ENCODE data around the gene PGR.

Gene PGR

GRCh38 chr11:101129203-101129943, at the start of gene PGR:
Gene PGR, minus strand, starts transcription at chr11:101129813. Its CDS starts 743 bp downstream, at chr11:101129070.
- peak; percentile 78 for DNase-seq (ENCODE audit: low spot score)

- no peak for DNase-seq (ENCODE audit: low spot score)
Observed at GRCh38 chr11:101176381-101176780, 46.8 kb upstream of the PGR start.

GRCh38 chr11:101169944-101170343, 40.3 kb upstream of the PGR start:
- no peak for DNase-seq (ENCODE audit: low spot score)

- no peak for DNase-seq (ENCODE audit: low spot score)
Observed at GRCh38 chr11:101166038-101166437, 36.4 kb upstream of the PGR start.

GRCh38 chr11:101158119-101158518, 28.5 kb upstream of the PGR start:
- DNase-seq (ENCODE audit: low spot score) = no peak

- DNase-seq (ENCODE audit: low spot score) = no peak
Observed at GRCh38 chr11:101138245-101138930, 8.8 kb upstream of the PGR start.

GRCh38 chr11:101133190-101133589, 3.6 kb upstream of the PGR start:
- no peak for DNase-seq (ENCODE audit: low spot score)

- peak; percentile 21 for DNase-seq (ENCODE audit: low spot score)
Observed at GRCh38 chr11:101128571-101129202, 926 bp downstream of the PGR start.

GRCh38 chr11:101127699-101128570, 1.7 kb downstream of the PGR start:
- DNase-seq (ENCODE audit: low spot score) = peak; percentile 53

- peak; percentile 65 for DNase-seq (ENCODE audit: low spot score)
Observed at GRCh38 chr11:101127197-101127698, 2.4 kb downstream of the PGR start.

GRCh38 chr11:101126551-101127196, 2.9 kb downstream of the PGR start:
- peak; percentile 29 for DNase-seq (ENCODE audit: low spot score)

GRCh38 chr11:101115671-101116160, 13.9 kb downstream of the PGR start:
- no peak for DNase-seq (ENCODE audit: low spot score)

GRCh38 chr11:101113540-101113939, 16.1 kb downstream of the PGR start:
- no peak for DNase-seq (ENCODE audit: low spot score)

GRCh38 chr11:101104716-101105115, 24.9 kb downstream of the PGR start:
- no peak for DNase-seq (ENCODE audit: low spot score)

GRCh38 chr11:101103433-101103832, 26.2 kb downstream of the PGR start:
- no peak for DNase-seq (ENCODE audit: low spot score)

GRCh38 chr11:101100601-101101000, 29.0 kb downstream of the PGR start:
- no peak for DNase-seq (ENCODE audit: low spot score)

GRCh38 chr11:101096036-101096704, 33.4 kb downstream of the PGR start:
- peak; percentile 28 for DNase-seq (ENCODE audit: low spot score)

- DNase-seq (ENCODE audit: low spot score) = no peak
Observed at GRCh38 chr11:101091781-101092180, 37.8 kb downstream of the PGR start.

GRCh38 chr11:101090679-101091270, 38.8 kb downstream of the PGR start:
- DNase-seq (ENCODE audit: low spot score) = no peak

GRCh38 chr11:101083335-101083734, 46.3 kb downstream of the PGR start:
- no peak for DNase-seq (ENCODE audit: low spot score)
